ENCODE measurements around the gene ITGB5.

- TF ChIP-seq, protein P1, sequence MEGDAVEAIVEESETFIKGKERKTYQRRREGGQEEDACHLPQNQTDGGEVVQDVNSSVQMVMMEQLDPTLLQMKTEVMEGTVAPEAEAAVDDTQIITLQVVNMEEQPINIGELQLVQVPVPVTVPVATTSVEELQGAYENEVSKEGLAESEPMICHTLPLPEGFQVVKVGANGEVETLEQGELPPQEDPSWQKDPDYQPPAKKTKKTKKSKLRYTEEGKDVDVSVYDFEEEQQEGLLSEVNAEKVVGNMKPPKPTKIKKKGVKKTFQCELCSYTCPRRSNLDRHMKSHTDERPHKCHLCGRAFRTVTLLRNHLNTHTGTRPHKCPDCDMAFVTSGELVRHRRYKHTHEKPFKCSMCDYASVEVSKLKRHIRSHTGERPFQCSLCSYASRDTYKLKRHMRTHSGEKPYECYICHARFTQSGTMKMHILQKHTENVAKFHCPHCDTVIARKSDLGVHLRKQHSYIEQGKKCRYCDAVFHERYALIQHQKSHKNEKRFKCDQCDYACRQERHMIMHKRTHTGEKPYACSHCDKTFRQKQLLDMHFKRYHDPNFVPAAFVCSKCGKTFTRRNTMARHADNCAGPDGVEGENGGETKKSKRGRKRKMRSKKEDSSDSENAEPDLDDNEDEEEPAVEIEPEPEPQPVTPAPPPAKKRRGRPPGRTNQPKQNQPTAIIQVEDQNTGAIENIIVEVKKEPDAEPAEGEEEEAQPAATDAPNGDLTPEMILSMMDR (conservative IDR thresholded peaks at IDR 0.05 in 1 of 2, IDR thresholded peaks at IDR 0.05 in 1 of 2; ENCODE audit: extremely low read depth in 1 of 2, insufficient read depth in 1 of 2, low read depth in 1 of 2, low read length in 2 of 2), result no peak
- TF ChIP-seq EZH2 (IDR thresholded peaks at IDR 0.05; ENCODE audit: borderline replicate concordance, low read length), result no peak
Observed at GRCh38 chr3:124760601-124761000, 126.6 kb downstream of the ITGB5 start.
